ENCODE measurements around the gene ABR. TPM values are rescaled to one million over a fixed set of nuclear protein-coding genes. Genes with fewer than 3 reads are reported as not detected.
"Not testable (repeated sequence)": the region's sequence is repeated elsewhere in the genome, so short reads cannot be mapped to it uniquely, and the experiment has no call there.

Gene ABR
- total RNA-seq, 2 donors from 2014 or later = 80.7 to 82.7 TPM

- Histone ChIP-seq H3K36me3 (no peaks in the 10 kb centered on the region), H3K27ac (no peak overlapping the region), H3K4me1 (replicated peaks) (peaks cover 6% of the 10 kb centered on the region), H3K27me3 (replicated peaks; ENCODE audit: insufficient read depth) (no peaks in the 10 kb centered on the region), H3K4me3 (no peak overlapping the region), H3K9me3 (no peaks in the 10 kb centered on the region)
- WGBS = 90% methylated on average over 35 of the region's 35 CpGs
- DNase-seq (ENCODE audit: low spot score) = no peak
- intact Hi-C loops (cut with DNase I) = no loop called here
- no peak for TF ChIP-seq CTCF (IDR thresholded peaks at IDR 0.05)
- no peak for TF ChIP-seq POLR2A (IDR thresholded peaks at IDR 0.05)
- TF ChIP-seq POLR2AphosphoS5 (IDR thresholded peaks at IDR 0.05) = no peak
Measured at GRCh38 chr17:1053661-1054360, 126.0 kb downstream of the ABR start.

- WGBS = 89% methylated on average over 28 of the region's 33 CpGs
- intact Hi-C loops (cut with DNase I) = no loop called here
- Histone ChIP-seq H3K4me3 (no peak overlapping the region), H3K9me3 (no peaks in the 10 kb centered on the region), H3K4me1 (replicated peaks) (peaks cover 2% of the 10 kb centered on the region), H3K27me3 (replicated peaks; ENCODE audit: insufficient read depth) (no peaks in the 10 kb centered on the region), H3K27ac (no peak overlapping the region), H3K36me3 (no peaks in the 10 kb centered on the region)
- no peak for DNase-seq (ENCODE audit: low spot score)
- TF ChIP-seq POLR2AphosphoS5 (IDR thresholded peaks at IDR 0.05) = no peak
- TF ChIP-seq CTCF (IDR thresholded peaks at IDR 0.05) = no peak
- TF ChIP-seq POLR2A (IDR thresholded peaks at IDR 0.05) = no peak
Measured at GRCh38 chr17:1050996-1051925, 128.5 kb downstream of the ABR start.

- no peaks in the 10 kb centered on the region for H3K27me3 ChIP-seq (replicated peaks; ENCODE audit: insufficient read depth)
- WGBS = 80% methylated on average over 22 of the region's 22 CpGs
- no peaks in the 10 kb centered on the region for H3K4me1 ChIP-seq (replicated peaks)
- no peak overlapping the region for H3K27ac ChIP-seq
- intact Hi-C loops (cut with DNase I) = no loop called here
- H3K4me3 ChIP-seq = no peak overlapping the region
- no peaks in the 10 kb centered on the region for H3K9me3 ChIP-seq
- H3K36me3 ChIP-seq = no peaks in the 10 kb centered on the region
- TF ChIP-seq POLR2AphosphoS5 (IDR thresholded peaks at IDR 0.05) (no peak), CTCF (IDR thresholded peaks at IDR 0.05) (no peak)
- DNase-seq (ENCODE audit: low spot score) = no peak
Measured at GRCh38 chr17:1050246-1050995, 129.4 kb downstream of the ABR start.

- Histone ChIP-seq H3K4me3 (no peak overlapping the region), H3K9me3 (no peaks in the 10 kb centered on the region), H3K27ac (no peak overlapping the region), H3K36me3 (no peaks in the 10 kb centered on the region), H3K4me1 (replicated peaks) (no peaks in the 10 kb centered on the region), H3K27me3 (replicated peaks; ENCODE audit: insufficient read depth) (no peaks in the 10 kb centered on the region)
- no peak for TF ChIP-seq POLR2AphosphoS5 (IDR thresholded peaks at IDR 0.05)
- no peak for TF ChIP-seq CTCF (IDR thresholded peaks at IDR 0.05)
- TF ChIP-seq POLR2A (IDR thresholded peaks at IDR 0.05) = no peak
- no peak for DNase-seq (ENCODE audit: low spot score)
- intact Hi-C loops (cut with DNase I) = loop anchor here (5.0 kb wide), 1 partner anchor 47 kb away; no protein-coding TSS in a partner anchor
- 93% methylated on average over 28 of the region's 28 CpGs for WGBS
Measured at GRCh38 chr17:1049446-1050225, 130.1 kb downstream of the ABR start.

- H3K4me1 ChIP-seq (replicated peaks); H3K4me3 ChIP-seq; H3K27me3 ChIP-seq (replicated peaks; ENCODE audit: insufficient read depth); DNase-seq (ENCODE audit: low spot score); H3K9me3 ChIP-seq; H3K27ac ChIP-seq; H3K36me3 ChIP-seq: not testable (repeated sequence)
- intact Hi-C loops (cut with DNase I) = loop anchor here (5.0 kb wide), 1 partner anchor 46 kb away; no protein-coding TSS in a partner anchor
- WGBS = 92% methylated on average over 49 of the region's 49 CpGs
Measured at GRCh38 chr17:1048516-1049115, 131.2 kb downstream of the ABR start.

Data from prostate gland (tissue), 2 donors.